Liver (tissue), 3 donors: Measurements from ENCODE around the gene WWC1.

ENCODE experiments used
- EGR1 ChIP-seq, 2 donors: IDR thresholded peaks; 2 replicates each; pipeline ENCODE4 v1.6.1; 2016 to 2018; ENCODE audit warnings: antibody characterized with exemption in 2 of 2, low read depth in 2 of 2
- FOXA1 ChIP-seq: IDR thresholded peaks from 2 replicates; pipeline ENCODE4 v1.6.1; 2016; ENCODE audit warnings: antibody characterized with exemption
- GABPA ChIP-seq, 2 donors: IDR thresholded peaks in 1 of 2; conservative IDR thresholded peaks in 1 of 2; 2 replicates each; pipeline ENCODE4 v1.6.1; 2016; ENCODE audit warnings: antibody characterized with exemption in 2 of 2, mild to moderate bottlenecking in 1 of 2, moderate library complexity in 1 of 2
- HNF4A ChIP-seq, 2 donors: conservative IDR thresholded peaks; 2 replicates each; pipeline ENCODE4 v1.6.1; 2016; ENCODE audit warnings: antibody characterized with exemption in 2 of 2, mild to moderate bottlenecking in 2 of 2
- JUND ChIP-seq, 2 donors: IDR thresholded peaks; 2 replicates each; pipeline ENCODE4 v1.6.1; 2016; ENCODE audit warnings: antibody characterized with exemption in 2 of 2
- TAF1 ChIP-seq: conservative IDR thresholded peaks from 2 replicates; pipeline ENCODE4 v1.6.1; 2016; ENCODE audit warnings: antibody characterized with exemption, mild to moderate bottlenecking
- YY1 ChIP-seq: IDR thresholded peaks from 2 replicates; pipeline ENCODE4 v1.6.1; 2016; ENCODE audit warnings: antibody characterized with exemption, mild to moderate bottlenecking
- ZBTB33 ChIP-seq: IDR thresholded peaks from 2 replicates; pipeline ENCODE4 v1.6.1; 2016; ENCODE audit warnings: antibody characterized with exemption
- TF ChIP-seq, protein P1 (sequence below): fragments of 150-350 bp; IDR thresholded peaks from 2 replicates; pipeline ENCODE4 v1.5.1; 2017; ENCODE audit warnings: improper control_type of control experiment, low read depth, low read length; ENCODE audit not compliant: missing input control
- TF ChIP-seq, protein P2 (sequence below): IDR thresholded peaks from 2 replicates; pipeline ENCODE4 v1.6.1; 2016; ENCODE audit warnings: antibody characterized with exemption
- donor health status: healthy.
- donor health status: healthy.

DNA sequence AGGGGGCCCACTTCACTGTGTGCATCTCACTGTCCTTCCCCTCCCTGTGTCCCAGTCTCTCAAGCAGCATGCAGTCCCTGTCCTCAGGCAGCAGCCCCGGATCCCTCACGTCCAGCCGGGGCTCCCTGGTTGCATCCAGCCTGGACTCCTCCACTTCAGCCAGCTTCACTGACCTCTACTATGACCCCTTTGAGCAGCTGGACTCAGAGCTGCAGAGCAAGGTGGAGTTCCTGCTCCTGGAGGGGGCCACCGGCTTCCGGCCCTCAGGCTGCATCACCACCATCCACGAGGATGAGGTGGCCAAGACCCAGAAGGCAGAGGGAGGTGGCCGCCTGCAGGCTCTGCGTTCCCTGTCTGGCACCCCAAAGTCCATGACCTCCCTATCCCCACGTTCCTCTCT, 132.0 kb downstream of the WWC1 start:
- TF ChIP-seq, protein P1, sequence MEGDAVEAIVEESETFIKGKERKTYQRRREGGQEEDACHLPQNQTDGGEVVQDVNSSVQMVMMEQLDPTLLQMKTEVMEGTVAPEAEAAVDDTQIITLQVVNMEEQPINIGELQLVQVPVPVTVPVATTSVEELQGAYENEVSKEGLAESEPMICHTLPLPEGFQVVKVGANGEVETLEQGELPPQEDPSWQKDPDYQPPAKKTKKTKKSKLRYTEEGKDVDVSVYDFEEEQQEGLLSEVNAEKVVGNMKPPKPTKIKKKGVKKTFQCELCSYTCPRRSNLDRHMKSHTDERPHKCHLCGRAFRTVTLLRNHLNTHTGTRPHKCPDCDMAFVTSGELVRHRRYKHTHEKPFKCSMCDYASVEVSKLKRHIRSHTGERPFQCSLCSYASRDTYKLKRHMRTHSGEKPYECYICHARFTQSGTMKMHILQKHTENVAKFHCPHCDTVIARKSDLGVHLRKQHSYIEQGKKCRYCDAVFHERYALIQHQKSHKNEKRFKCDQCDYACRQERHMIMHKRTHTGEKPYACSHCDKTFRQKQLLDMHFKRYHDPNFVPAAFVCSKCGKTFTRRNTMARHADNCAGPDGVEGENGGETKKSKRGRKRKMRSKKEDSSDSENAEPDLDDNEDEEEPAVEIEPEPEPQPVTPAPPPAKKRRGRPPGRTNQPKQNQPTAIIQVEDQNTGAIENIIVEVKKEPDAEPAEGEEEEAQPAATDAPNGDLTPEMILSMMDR: no peak
- no peak for TF ChIP-seq GABPA (IDR thresholded peaks at IDR 0.05 in 1 of 2, conservative IDR thresholded peaks at IDR 0.05 in 1 of 2)
- no peak for TF ChIP-seq JUND (IDR thresholded peaks at IDR 0.05)
- TF ChIP-seq ZBTB33: no peak
- no peak for TF ChIP-seq TAF1
- TF ChIP-seq, protein P2, sequence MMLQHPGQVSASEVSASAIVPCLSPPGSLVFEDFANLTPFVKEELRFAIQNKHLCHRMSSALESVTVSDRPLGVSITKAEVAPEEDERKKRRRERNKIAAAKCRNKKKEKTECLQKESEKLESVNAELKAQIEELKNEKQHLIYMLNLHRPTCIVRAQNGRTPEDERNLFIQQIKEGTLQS: no peak
- no peak for TF ChIP-seq EGR1 (IDR thresholded peaks at IDR 0.05; ENCODE audit: low read depth in 2 of 2)
- TF ChIP-seq FOXA1: no peak
- no peak for TF ChIP-seq HNF4A (conservative IDR thresholded peaks at IDR 0.05)
- TF ChIP-seq YY1: no peak
